DOHH2 (cell line): ENCODE data around the gene BCAR3.

Source experiments
- H3F3A ChIP-seq: fragments of 200-600 bp; sonication (generic), shearing (Covaris generic); 2 replicates; pipeline ENCODE4 v1.6.0; 2016; ENCODE audit warnings: antibody characterized with exemption, mild to moderate bottlenecking; ENCODE audit not compliant: control insufficient read depth, insufficient read depth
- H3K27ac ChIP-seq: fragments of 200-600 bp; sonication (generic); 2 replicates; pipeline ENCODE4 v1.5.1; 2014; ENCODE audit warnings: low read depth, mild to moderate bottlenecking, low read length, moderate library complexity
- H3K27me3 ChIP-seq: fragments of 200-600 bp; sonication (generic); 2 replicates; pipeline ENCODE4 v1.6.1; 2014; ENCODE audit warnings: mild to moderate bottlenecking, low read length, mixed read lengths; ENCODE audit not compliant: control insufficient read depth
- H3K36me3 ChIP-seq: fragments of 200-600 bp; sonication (generic); 2 replicates; pipeline ENCODE4 v1.6.1; 2014; ENCODE audit warnings: mild to moderate bottlenecking, low read length, moderate library complexity, mixed read lengths; ENCODE audit not compliant: control insufficient read depth
- H3K4me1 ChIP-seq: fragments of 200-600 bp; sonication (generic); 2 replicates; pipeline ENCODE4 v1.6.1; 2014; ENCODE audit warnings: mild to moderate bottlenecking, low read length, mixed read lengths; ENCODE audit not compliant: control insufficient read depth
- H3K4me2 ChIP-seq: fragments of 200-600 bp; sonication (generic); 2 replicates; pipeline ENCODE4 v1.6.0; 2014; ENCODE audit warnings: mild to moderate bottlenecking, low read length, moderate library complexity
- H3K4me3 ChIP-seq: fragments of 200-600 bp; sonication (generic); 2 replicates; pipeline ENCODE4 v1.5.1; 2014; ENCODE audit warnings: mild to moderate bottlenecking, low read length, mixed read lengths
- H3K79me2 ChIP-seq: fragments of 200-600 bp; sonication (generic); 2 replicates; pipeline ENCODE4 v1.6.1; 2014; ENCODE audit warnings: mild to moderate bottlenecking, low read length, mixed read lengths; ENCODE audit not compliant: control insufficient read depth
- H3K9me2 ChIP-seq: fragments of 200-600 bp; sonication (generic); replicated peaks from 2 replicates; pipeline ENCODE4 v1.6.1; 2014; ENCODE audit warnings: mild to moderate bottlenecking, low read length, mixed read lengths; ENCODE audit not compliant: control insufficient read depth
- H3K9me3 ChIP-seq: fragments of 200-600 bp; sonication (generic); 2 replicates; pipeline ENCODE4 v1.6.1; 2014; ENCODE audit warnings: antibody characterized with exemption, low read length, mixed read lengths; ENCODE audit not compliant: control insufficient read depth, insufficient read depth
- H4K20me1 ChIP-seq: fragments of 200-600 bp; sonication (generic); 2 replicates; pipeline ENCODE4 v1.6.0; 2014; ENCODE audit warnings: low read depth, mild to moderate bottlenecking, antibody characterized with exemption, low read length, moderate library complexity; ENCODE audit not compliant: control insufficient read depth, insufficient read depth
- EZH2phosphoT487 ChIP-seq: fragments of 200-600 bp; sonication (generic); IDR thresholded peaks from 2 replicates; pipeline ENCODE4 v1.6.1; 2017; ENCODE audit warnings: borderline replicate concordance, mild to moderate bottlenecking, antibody characterized with exemption, low read length, moderate library complexity, mixed read lengths
- TF ChIP-seq, protein P1 (sequence below): fragments of 200-600 bp; sonication (generic); IDR thresholded peaks from one replicate; pipeline ENCODE4 v1.5.1; 2014; ENCODE audit warnings: antibody characterized with exemption, mild to moderate bottlenecking, low read depth, low read length; ENCODE audit not compliant: poor library complexity, severe bottlenecking

Gene BCAR3

DNA sequence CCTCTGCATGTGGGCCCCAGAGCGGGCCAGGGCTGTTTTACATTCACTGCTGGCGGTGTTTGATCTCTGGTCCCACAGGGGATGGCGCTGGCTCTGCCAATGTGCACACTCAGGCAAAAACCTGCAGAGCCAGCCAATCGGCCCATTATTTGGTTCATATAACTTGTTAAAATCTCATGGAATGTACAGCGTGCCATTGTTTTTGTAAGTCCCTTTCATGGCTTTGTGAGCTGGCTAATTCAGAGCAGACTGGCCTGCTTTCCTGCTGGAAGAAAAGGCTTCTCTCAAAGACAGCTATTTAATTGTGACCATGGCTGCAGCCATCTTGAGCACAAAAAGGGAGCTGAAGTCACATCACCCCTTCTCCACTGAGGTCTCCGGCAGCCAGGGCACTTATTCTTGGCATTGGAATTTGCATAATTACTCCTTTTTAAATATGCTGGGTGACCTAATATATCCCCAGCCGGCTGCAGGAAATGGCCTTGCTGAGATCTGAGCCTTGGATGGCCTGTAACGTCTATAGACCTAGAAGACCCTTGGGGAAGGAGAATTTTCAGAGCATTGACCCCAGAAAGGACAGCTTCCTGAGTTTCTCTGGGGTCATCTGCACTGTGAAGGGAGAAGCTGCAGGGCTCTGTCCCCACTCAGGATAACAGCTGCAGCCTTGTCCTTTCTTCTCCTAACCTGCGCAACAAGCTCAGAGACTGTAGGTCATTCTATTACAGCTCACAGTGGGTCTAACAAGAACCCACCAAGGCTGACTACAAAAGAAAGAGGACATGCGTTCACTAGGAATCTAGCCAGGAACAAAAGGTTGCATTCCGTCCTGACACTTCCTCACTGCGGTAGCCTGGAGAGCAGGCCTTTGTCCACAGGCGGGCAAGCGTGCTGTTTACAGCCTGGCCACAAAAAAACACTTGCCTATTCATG, 45.8 kb downstream of the BCAR3 start:
- no peaks in the 10 kb centered on the region for H3K27me3 ChIP-seq
- no peak overlapping the region for H3K4me3 ChIP-seq
- H3K79me2 ChIP-seq = peaks cover 66% of the 10 kb centered on the region
- H3K4me2 ChIP-seq = no peak overlapping the region
- peaks cover 3% of the 10 kb centered on the region; the same call in 1 of the 2 replicates for H3K4me1 ChIP-seq
- H4K20me1 ChIP-seq = no peaks in the 10 kb centered on the region; the same call in 1 of the 2 replicates
- no peaks in the 10 kb centered on the region for H3K9me2 ChIP-seq
- no peak overlapping the region for H3K27ac ChIP-seq
- H3K36me3 ChIP-seq = peaks cover 77% of the 10 kb centered on the region
- no peak for TF ChIP-seq EZH2phosphoT487
- TF ChIP-seq, protein P1, sequence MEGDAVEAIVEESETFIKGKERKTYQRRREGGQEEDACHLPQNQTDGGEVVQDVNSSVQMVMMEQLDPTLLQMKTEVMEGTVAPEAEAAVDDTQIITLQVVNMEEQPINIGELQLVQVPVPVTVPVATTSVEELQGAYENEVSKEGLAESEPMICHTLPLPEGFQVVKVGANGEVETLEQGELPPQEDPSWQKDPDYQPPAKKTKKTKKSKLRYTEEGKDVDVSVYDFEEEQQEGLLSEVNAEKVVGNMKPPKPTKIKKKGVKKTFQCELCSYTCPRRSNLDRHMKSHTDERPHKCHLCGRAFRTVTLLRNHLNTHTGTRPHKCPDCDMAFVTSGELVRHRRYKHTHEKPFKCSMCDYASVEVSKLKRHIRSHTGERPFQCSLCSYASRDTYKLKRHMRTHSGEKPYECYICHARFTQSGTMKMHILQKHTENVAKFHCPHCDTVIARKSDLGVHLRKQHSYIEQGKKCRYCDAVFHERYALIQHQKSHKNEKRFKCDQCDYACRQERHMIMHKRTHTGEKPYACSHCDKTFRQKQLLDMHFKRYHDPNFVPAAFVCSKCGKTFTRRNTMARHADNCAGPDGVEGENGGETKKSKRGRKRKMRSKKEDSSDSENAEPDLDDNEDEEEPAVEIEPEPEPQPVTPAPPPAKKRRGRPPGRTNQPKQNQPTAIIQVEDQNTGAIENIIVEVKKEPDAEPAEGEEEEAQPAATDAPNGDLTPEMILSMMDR = no peak
- no peaks in the 10 kb centered on the region for H3K9me3 ChIP-seq
- peaks cover 6% of the 10 kb centered on the region; the same call in 1 of the 2 replicates for H3F3A ChIP-seq

DNA sequence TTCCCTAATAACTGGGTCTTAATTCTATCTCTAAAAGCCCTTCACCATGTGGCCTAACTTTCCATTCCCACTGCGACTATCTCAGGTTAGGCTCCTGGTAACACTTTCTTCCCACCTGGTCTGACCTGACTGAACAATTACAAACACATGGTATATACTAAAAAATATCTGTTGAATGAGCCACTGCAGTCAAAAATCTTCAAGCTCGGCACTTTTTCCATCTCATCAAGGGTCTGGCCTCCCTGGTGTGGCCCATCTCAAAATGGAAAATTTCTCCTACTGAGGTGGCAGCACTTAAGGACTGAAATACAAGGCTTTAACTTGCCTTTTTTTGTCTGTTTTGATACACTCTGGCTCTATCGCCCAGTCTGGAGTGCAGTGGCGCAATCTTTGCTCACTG, 48.3 kb downstream of the BCAR3 start:
- Histone ChIP-seq H3K27ac (no peak overlapping the region), H3K4me3 (no peak overlapping the region), H3K9me2 (no peaks in the 10 kb centered on the region), H3K27me3 (no peaks in the 10 kb centered on the region), H3K9me3 (no peaks in the 10 kb centered on the region), H3K4me2 (no peak overlapping the region), H4K20me1 (peaks cover 10% of the 10 kb centered on the region; the same call in 1 of the 2 replicates), H3F3A (peaks cover 12% of the 10 kb centered on the region), H3K36me3 (peaks cover 69% of the 10 kb centered on the region), H3K4me1 (peaks cover 11% of the 10 kb centered on the region), H3K79me2 (peaks cover 66% of the 10 kb centered on the region)
- TF ChIP-seq, protein P1 = no peak
- TF ChIP-seq EZH2phosphoT487 = no peak

DNA sequence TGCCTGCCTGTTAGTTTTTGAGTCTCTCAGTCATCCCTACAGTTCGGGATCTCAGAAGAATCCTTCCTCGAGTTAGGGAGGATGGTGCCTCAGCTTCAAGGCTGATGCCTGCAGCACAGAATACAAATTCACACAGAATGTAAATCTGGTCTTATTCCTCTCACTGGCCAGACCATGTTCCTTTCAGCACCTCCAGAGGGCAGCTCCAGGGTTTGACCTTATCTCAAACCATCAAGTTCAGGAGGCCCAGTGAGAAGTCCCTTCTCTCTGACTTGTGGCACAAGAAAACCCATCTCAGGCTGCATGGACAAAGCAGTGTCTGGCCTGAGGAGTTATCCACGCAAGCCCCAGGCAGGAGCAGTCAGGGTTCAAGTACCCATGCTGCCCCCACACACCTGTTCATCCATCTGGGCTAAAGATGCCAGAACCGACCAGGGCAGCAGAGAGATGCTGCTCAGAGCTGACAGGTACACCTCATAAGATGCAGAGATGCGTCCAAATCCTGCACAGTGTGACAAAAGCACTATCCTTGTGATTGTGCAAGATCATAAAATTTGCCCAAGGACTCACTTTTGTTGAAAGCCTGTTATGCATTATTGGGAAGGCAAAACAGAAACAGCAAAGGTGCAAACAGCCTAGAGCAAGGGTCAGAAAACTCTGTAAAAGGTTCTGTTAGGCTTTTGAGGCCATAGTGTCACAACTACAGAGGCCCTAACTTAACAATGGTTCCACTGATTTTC, 49.8 kb downstream of the BCAR3 start:
- Histone ChIP-seq H3K4me1 (peaks cover 11% of the 10 kb centered on the region), H3K9me2 (no peaks in the 10 kb centered on the region), H3K79me2 (peaks cover 73% of the 10 kb centered on the region), H3K9me3 (no peaks in the 10 kb centered on the region), H3K36me3 (peaks cover 67% of the 10 kb centered on the region), H3K4me2 (no peak overlapping the region), H4K20me1 (peaks cover 14% of the 10 kb centered on the region; the same call in 1 of the 2 replicates), H3F3A (peaks cover 12% of the 10 kb centered on the region), H3K4me3 (no peak overlapping the region), H3K27me3 (no peaks in the 10 kb centered on the region), H3K27ac (no peak overlapping the region)
- no peak for TF ChIP-seq EZH2phosphoT487
- TF ChIP-seq, protein P1 = peak; percentile 15
